Nephron (organoid): Measurements from ENCODE around the gene ANO2.

Experiments
- H3K27ac Mint-ChIP-seq, 3 experiments: 2 replicates each; pipeline ENCODE4 v1.8.0; 2020; ENCODE audit warnings: mixed read lengths in 3 of 3, mild to moderate bottlenecking in 2 of 3, moderate library complexity in 1 of 3
- H3K27me3 Mint-ChIP-seq: 2 replicates; pipeline ENCODE4 v1.8.0; 2021; ENCODE audit warnings: low read depth, mild to moderate bottlenecking, moderate library complexity, mixed read lengths
- H3K36me3 Mint-ChIP-seq: 2 replicates; pipeline ENCODE4 v1.8.0; 2020; ENCODE audit warnings: low read depth, mixed read lengths
- H3K4me1 Mint-ChIP-seq: 2 replicates; pipeline ENCODE4 v1.8.0; 2020; ENCODE audit warnings: mixed read lengths
- H3K4me3 Mint-ChIP-seq, 3 experiments: 2 replicates each; pipeline ENCODE4 v1.8.0; 2020; ENCODE audit warnings: mild to moderate bottlenecking in 3 of 3, mixed read lengths in 3 of 3, moderate library complexity in 2 of 3
- H3K9me3 Mint-ChIP-seq: 2 replicates; pipeline ENCODE4 v1.8.0; 2020; ENCODE audit warnings: mixed read lengths
- TF ChIP-seq, protein P1 (sequence below), 3 experiments: fragments of 200-600 bp; sonication (generic); IDR thresholded peaks; one replicate each; pipeline ENCODE4 v1.5.0; 2021; ENCODE audit warnings: antibody characterized with exemption in 3 of 3; ENCODE audit not compliant: unreplicated experiment in 3 of 3

The ANO2 gene

DNA sequence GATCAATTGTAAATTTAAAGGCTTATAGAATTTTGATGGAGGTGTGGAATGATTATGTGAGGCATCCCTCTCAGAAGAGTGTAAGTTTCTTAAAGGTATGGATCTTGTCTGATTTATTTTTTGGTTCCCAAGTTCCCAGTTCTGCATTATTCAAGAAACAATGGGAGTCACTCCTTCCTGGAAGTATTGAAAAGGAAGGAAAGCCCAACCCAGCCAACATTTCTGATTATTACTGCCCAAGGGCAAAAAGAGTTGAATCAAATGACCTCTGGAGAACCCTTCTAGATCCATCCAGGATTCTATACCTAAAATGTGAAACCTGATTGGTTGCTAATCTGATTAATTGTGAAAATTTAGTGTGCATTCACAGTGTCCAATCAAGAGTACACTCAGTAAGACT, 166.2 kb downstream of the ANO2 start:
- no peaks in the 10 kb centered on the region for H3K9me3 Mint-ChIP-seq
- H3K4me1 Mint-ChIP-seq = peaks cover 30% of the 10 kb centered on the region
- no peak overlapping the region for H3K4me3 Mint-ChIP-seq
- no peaks in the 10 kb centered on the region for H3K36me3 Mint-ChIP-seq
- TF ChIP-seq, protein P1, sequence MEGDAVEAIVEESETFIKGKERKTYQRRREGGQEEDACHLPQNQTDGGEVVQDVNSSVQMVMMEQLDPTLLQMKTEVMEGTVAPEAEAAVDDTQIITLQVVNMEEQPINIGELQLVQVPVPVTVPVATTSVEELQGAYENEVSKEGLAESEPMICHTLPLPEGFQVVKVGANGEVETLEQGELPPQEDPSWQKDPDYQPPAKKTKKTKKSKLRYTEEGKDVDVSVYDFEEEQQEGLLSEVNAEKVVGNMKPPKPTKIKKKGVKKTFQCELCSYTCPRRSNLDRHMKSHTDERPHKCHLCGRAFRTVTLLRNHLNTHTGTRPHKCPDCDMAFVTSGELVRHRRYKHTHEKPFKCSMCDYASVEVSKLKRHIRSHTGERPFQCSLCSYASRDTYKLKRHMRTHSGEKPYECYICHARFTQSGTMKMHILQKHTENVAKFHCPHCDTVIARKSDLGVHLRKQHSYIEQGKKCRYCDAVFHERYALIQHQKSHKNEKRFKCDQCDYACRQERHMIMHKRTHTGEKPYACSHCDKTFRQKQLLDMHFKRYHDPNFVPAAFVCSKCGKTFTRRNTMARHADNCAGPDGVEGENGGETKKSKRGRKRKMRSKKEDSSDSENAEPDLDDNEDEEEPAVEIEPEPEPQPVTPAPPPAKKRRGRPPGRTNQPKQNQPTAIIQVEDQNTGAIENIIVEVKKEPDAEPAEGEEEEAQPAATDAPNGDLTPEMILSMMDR (IDR thresholded peaks at IDR 0.05; ENCODE audit: unreplicated experiment in 3 of 3) = no peak
- no peaks in the 10 kb centered on the region for H3K27me3 Mint-ChIP-seq
- H3K27ac Mint-ChIP-seq = peak overlapping the region in 2 of 3 experiments; percentile 39 to 46

DNA sequence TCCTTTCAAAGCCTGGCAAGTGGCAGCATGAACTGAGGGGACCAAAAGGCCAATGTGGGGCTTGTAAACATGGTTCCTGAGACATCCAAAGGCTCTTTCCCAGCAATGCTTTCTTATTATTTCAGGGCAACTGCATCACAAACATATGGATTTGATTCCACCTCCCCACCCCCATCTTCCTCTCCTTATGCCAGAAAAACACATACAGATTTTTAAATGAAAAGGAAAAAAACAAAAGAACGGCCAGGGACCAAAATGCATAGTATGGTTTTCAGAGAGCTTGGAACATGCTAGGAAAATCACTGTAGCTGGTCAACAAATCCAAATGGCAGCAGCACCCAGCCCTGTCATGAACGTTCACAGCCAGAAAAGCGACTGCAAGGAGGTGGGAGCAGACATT, 167.6 kb downstream of the ANO2 start:
- H3K4me3 Mint-ChIP-seq = no peak overlapping the region
- H3K27ac Mint-ChIP-seq = peak overlapping the region; percentile 41 to 81 (median 73)
- TF ChIP-seq, protein P1 (IDR thresholded peaks at IDR 0.05; ENCODE audit: unreplicated experiment in 3 of 3) = no peak
- H3K36me3 Mint-ChIP-seq = no peaks in the 10 kb centered on the region
- H3K9me3 Mint-ChIP-seq = no peaks in the 10 kb centered on the region
- peaks cover 36% of the 10 kb centered on the region for H3K4me1 Mint-ChIP-seq
- no peaks in the 10 kb centered on the region for H3K27me3 Mint-ChIP-seq

- Mint-ChIP-seq H3K27ac (no peak overlapping the region), H3K9me3 (no peaks in the 10 kb centered on the region), H3K27me3 (no peaks in the 10 kb centered on the region), H3K4me1 (peaks cover 41% of the 10 kb centered on the region), H3K36me3 (no peaks in the 10 kb centered on the region), H3K4me3 (no peak overlapping the region)
- TF ChIP-seq, protein P1 (IDR thresholded peaks at IDR 0.05; ENCODE audit: unreplicated experiment in 3 of 3) = no peak
These were observed 169.0 kb downstream of the ANO2 start for GRCh38 chr12:5776091-5776490.

DNA sequence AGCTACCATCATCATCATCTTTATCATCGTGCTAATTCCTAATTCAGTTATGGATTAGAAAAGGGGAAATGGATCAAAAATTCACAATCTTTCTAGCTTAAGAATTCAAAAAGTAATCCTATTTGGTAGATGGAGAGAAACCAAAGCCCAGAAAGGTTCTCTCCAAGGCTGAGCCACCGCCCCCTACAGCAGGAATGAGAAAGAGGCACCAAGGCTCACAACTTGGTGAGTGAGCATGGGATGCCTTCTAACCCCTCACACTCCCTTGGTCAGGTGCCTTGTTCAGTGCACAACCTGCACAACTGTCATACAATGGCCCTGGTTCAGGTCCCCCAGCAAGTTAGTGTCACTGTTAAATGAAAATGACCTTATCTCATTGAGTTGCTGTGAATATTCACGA, 171.5 kb downstream of the ANO2 start:
- H3K36me3 Mint-ChIP-seq = no peaks in the 10 kb centered on the region
- TF ChIP-seq, protein P1 (IDR thresholded peaks at IDR 0.05; ENCODE audit: unreplicated experiment in 3 of 3) = no peak
- H3K27ac Mint-ChIP-seq = no peak overlapping the region
- no peaks in the 10 kb centered on the region for H3K27me3 Mint-ChIP-seq
- peaks cover 32% of the 10 kb centered on the region for H3K4me1 Mint-ChIP-seq
- H3K9me3 Mint-ChIP-seq = no peaks in the 10 kb centered on the region
- H3K4me3 Mint-ChIP-seq = no peak overlapping the region

DNA sequence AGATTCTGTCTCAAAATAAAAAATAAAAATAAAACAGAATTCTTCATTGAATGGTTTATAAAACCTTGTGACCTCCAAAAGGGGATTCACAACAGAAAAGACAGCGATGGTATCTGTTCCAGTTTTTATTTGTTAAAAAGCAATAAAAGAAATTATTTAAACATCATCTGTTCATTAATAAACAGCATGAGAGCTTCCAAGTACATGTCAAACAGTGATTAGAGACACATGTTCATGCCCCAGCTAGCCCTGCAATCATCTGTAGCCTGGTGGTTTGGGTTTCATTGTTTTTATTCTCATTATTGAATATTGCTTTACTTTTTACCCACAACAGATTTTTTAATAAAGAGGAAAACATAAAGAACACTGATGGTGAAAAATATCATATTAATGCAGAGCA, 173.3 kb downstream of the ANO2 start:
- Mint-ChIP-seq H3K36me3 (no peaks in the 10 kb centered on the region), H3K4me1 (peaks cover 28% of the 10 kb centered on the region), H3K4me3 (no peak overlapping the region), H3K27ac (no peak overlapping the region), H3K27me3 (peaks cover 6% of the 10 kb centered on the region), H3K9me3 (no peaks in the 10 kb centered on the region)
- TF ChIP-seq, protein P1 (IDR thresholded peaks at IDR 0.05; ENCODE audit: unreplicated experiment in 3 of 3) = no peak

DNA sequence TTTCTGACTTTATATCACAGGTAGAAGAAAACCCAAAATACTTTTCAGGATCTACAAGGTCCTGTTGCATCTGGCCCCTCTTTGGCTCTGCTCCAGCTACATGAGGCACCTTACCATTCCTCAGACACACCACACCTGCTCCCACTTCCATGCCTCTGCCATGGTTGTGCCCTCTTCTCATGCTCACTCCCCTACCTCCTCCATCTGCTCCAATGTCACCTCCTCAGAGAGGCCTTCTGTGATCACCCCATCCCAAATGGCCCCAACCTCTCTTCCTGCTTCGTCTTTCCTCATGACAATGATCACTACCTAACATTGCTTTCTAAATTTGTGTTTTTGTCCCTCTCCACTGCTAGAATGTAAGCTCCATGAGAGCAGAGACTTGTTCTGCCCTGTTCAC, 174.3 kb downstream of the ANO2 start:
- Mint-ChIP-seq H3K4me1 (peaks cover 26% of the 10 kb centered on the region), H3K36me3 (no peaks in the 10 kb centered on the region)

More for the DNA sequence above, 174.3 kb downstream of the ANO2 start:
- H3K27me3 Mint-ChIP-seq = peaks cover 6% of the 10 kb centered on the region
- H3K9me3 Mint-ChIP-seq = no peaks in the 10 kb centered on the region
- TF ChIP-seq, protein P1 (IDR thresholded peaks at IDR 0.05; ENCODE audit: unreplicated experiment in 3 of 3) = no peak
- H3K27ac Mint-ChIP-seq = no peak overlapping the region
- H3K4me3 Mint-ChIP-seq = no peak overlapping the region
